Measurements from ENCODE around the gene CCN2. TPM values are rescaled to one million over a fixed set of nuclear protein-coding genes. Genes with fewer than 3 reads are reported as not detected.

CCN2 gene
- total and polyA plus RNA-seq, 2 of the 8 experiments (the other 6 are each of a cell fraction or from before 2014, with no cell fraction given): 25.0 to 107 TPM

GRCh38 chr6:131947986-131948661, 3.0 kb downstream of the CCN2 start:
- peak overlapping the region in 2 of 4 experiments; percentile 87 to 98; a peak in 2 of 8 replicates for H3K4me3 ChIP-seq (ENCODE audit: extremely low read depth in 1 of 4, insufficient read depth in 2 of 4, low read depth in 3 of 4, low read length in 4 of 4)
- no peak overlapping the region for H2AFZ ChIP-seq (ENCODE audit: low read length)
- no peak overlapping the region for H4K5ac ChIP-seq (ENCODE audit: insufficient read length, low read depth, low read length)
- peaks cover 7 to 16% (median 10%) of the 10 kb centered on the region in 4 experiments for H3K4me1 ChIP-seq (replicated peaks in 1 of 4; ENCODE audit: control insufficient read depth in 3 of 4, insufficient read depth in 4 of 4, low read length in 3 of 4)
- no peak overlapping the region for H2BK20ac ChIP-seq (ENCODE audit: low read length)
- H3K27me3 ChIP-seq (replicated peaks in 1 of 4; ENCODE audit: control insufficient read depth in 3 of 4, extremely low read depth in 1 of 4, insufficient read depth in 3 of 4, low read length in 3 of 4): no peaks in the 10 kb centered on the region
- H3K18ac ChIP-seq (ENCODE audit: extremely low read depth, low read length): no peak overlapping the region
- H3K14ac ChIP-seq (ENCODE audit: insufficient read length): no peak overlapping the region
- ChIA-PET CTCF (ENCODE audit: partially characterized antibody) (interaction anchor here (0.9 to 5.4 kb wide), 8 partner anchors 8 to 332 kb away, joined by 3 to 36 read pairs (median 6); no protein-coding TSS in a partner anchor), POLR2A (ENCODE audit: partially characterized antibody) (interaction anchor here (1.1 to 8.8 kb wide), 7 partner anchors 13 to 866 kb away, joined by 3 to 216 read pairs (median 4); partner anchors contain the start of gene RPS12)
- 88% methylated on average over 3 of the region's 3 CpGs; no CpG with 5 or more reads in 1 of the 2 experiments for WGBS, 2 experiments (ENCODE audit: extremely low coverage in 1 of 2, insufficient coverage in 1 of 2, insufficient read length in 1 of 2, insufficient replicate concordance in 2 of 2, low coverage in 1 of 2, low lambda C conversion rate in 2 of 2, missing lambda C conversion rate in 1 of 2)
- peak overlapping the region; percentile 99 to 100; a peak in 3 of 4 replicates for H3K4me2 ChIP-seq (ENCODE audit: insufficient read depth in 1 of 2, low read depth in 2 of 2, low read length in 2 of 2)
- H2BK120ac ChIP-seq (replicated peaks; ENCODE audit: low read depth, low read length): no peak overlapping the region
- H3K9me3 ChIP-seq (ENCODE audit: insufficient read depth in 2 of 2, low read depth in 1 of 2, low read length in 1 of 2): no peaks in the 10 kb centered on the region
- no peak overlapping the region for H4K91ac ChIP-seq (replicated peaks; ENCODE audit: insufficient read length, low read length)
- no peak overlapping the region for H3K9ac ChIP-seq (replicated peaks in 1 of 4; ENCODE audit: extremely low read depth in 1 of 4, low read depth in 3 of 4, low read length in 3 of 4)
- H3K27ac ChIP-seq (ENCODE audit: low read depth, low read length): no peak overlapping the region
- peaks cover 0 to 23% of the 10 kb centered on the region in 2 experiments; a peak in 3 of 4 replicates for H3K79me2 ChIP-seq (ENCODE audit: control insufficient read depth in 1 of 2, insufficient read depth in 2 of 2, low read length in 2 of 2)
- H3K56ac ChIP-seq (replicated peaks; ENCODE audit: insufficient read length, low read depth, low read length): no peak overlapping the region
- H2BK15ac ChIP-seq (ENCODE audit: low read length): no peak overlapping the region
- no peak overlapping the region for H4K8ac ChIP-seq (ENCODE audit: extremely low read depth, insufficient read depth, low read length)
- peaks cover 18 to 19% of the 10 kb centered on the region in 2 experiments for H4K20me1 ChIP-seq (replicated peaks in 1 of 2; ENCODE audit: control insufficient read depth in 1 of 2, insufficient read depth in 2 of 2, low read length in 2 of 2)
- peaks cover 2% of the 10 kb centered on the region; the same call in 1 of the 2 replicates for H3K79me1 ChIP-seq (ENCODE audit: low read depth, low read length)
- H2BK12ac ChIP-seq (ENCODE audit: low read depth, low read length): no peak overlapping the region
- FAIRE-seq: peak; percentile 42
- H3K23me2 ChIP-seq (ENCODE audit: low read depth, low read length): peaks cover 8% of the 10 kb centered on the region
- DNase-seq (ENCODE audit: low read depth in 1 of 2, low spot score in 2 of 2): no peak
- H2BK5ac ChIP-seq (ENCODE audit: low read depth, low read length): no peak overlapping the region
- H3K23ac ChIP-seq (ENCODE audit: insufficient read length): no peak overlapping the region
- H3K36me3 ChIP-seq (ENCODE audit: control insufficient read depth in 2 of 4, insufficient read depth in 4 of 4, low read length in 3 of 4): peaks cover 2 to 35% (median 16%) of the 10 kb centered on the region in 4 experiments; a peak in 7 of 8 replicates
- H2AK5ac ChIP-seq (ENCODE audit: low read depth, low read length): no peak overlapping the region
- no peak overlapping the region for H3K4ac ChIP-seq (replicated peaks; ENCODE audit: insufficient read length, low read depth, low read length)
- TF ChIP-seq, protein P1, sequence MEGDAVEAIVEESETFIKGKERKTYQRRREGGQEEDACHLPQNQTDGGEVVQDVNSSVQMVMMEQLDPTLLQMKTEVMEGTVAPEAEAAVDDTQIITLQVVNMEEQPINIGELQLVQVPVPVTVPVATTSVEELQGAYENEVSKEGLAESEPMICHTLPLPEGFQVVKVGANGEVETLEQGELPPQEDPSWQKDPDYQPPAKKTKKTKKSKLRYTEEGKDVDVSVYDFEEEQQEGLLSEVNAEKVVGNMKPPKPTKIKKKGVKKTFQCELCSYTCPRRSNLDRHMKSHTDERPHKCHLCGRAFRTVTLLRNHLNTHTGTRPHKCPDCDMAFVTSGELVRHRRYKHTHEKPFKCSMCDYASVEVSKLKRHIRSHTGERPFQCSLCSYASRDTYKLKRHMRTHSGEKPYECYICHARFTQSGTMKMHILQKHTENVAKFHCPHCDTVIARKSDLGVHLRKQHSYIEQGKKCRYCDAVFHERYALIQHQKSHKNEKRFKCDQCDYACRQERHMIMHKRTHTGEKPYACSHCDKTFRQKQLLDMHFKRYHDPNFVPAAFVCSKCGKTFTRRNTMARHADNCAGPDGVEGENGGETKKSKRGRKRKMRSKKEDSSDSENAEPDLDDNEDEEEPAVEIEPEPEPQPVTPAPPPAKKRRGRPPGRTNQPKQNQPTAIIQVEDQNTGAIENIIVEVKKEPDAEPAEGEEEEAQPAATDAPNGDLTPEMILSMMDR (IDR thresholded peaks at IDR 0.05; ENCODE audit: control extremely low read depth in 1 of 3, insufficient read depth in 1 of 3, low read depth in 1 of 3, low read length in 3 of 3): no peak
- TF ChIP-seq, protein P2, sequence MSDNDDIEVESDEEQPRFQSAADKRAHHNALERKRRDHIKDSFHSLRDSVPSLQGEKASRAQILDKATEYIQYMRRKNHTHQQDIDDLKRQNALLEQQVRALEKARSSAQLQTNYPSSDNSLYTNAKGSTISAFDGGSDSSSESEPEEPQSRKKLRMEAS (IDR thresholded peaks at IDR 0.05): no peak
- TF ChIP-seq TEAD4 (IDR thresholded peaks at IDR 0.05; ENCODE audit: low read depth, low read length) (no peak), CTBP2 (IDR thresholded peaks at IDR 0.05; ENCODE audit: borderline replicate concordance, insufficient read depth, insufficient read length, low read length) (no peak), BCL11A (IDR thresholded peaks at IDR 0.05; ENCODE audit: low read depth in 2 of 2, low read length in 2 of 2) (no peak), TAF1 (IDR thresholded peaks at IDR 0.05; ENCODE audit: low read depth, low read length) (no peak), SIN3A (conservative IDR thresholded peaks at IDR 0.05 in 1 of 2, IDR thresholded peaks at IDR 0.05 in 1 of 2; ENCODE audit: low read depth in 1 of 2, low read length in 2 of 2) (no peak), SP1 (IDR thresholded peaks at IDR 0.05; ENCODE audit: low read depth, low read length) (no peak)
